OCI-LY3 (cell line): ENCODE results near the gene WBP1.

Experiments used
- EZH2phosphoT487 ChIP-seq: fragments of 200-600 bp; shearing (Covaris generic); IDR thresholded peaks from 2 replicates; pipeline ENCODE4 v1.6.1; 2018; ENCODE audit warnings: antibody characterized with exemption, mixed run types, low read depth
- TF ChIP-seq, protein P1 (sequence below): fragments of 200-600, 300-600 bp; sonication (generic); IDR thresholded peaks from 2 replicates; pipeline ENCODE4 v1.5.1; 2014; ENCODE audit warnings: antibody characterized with exemption, low read length, low read depth

DNA sequence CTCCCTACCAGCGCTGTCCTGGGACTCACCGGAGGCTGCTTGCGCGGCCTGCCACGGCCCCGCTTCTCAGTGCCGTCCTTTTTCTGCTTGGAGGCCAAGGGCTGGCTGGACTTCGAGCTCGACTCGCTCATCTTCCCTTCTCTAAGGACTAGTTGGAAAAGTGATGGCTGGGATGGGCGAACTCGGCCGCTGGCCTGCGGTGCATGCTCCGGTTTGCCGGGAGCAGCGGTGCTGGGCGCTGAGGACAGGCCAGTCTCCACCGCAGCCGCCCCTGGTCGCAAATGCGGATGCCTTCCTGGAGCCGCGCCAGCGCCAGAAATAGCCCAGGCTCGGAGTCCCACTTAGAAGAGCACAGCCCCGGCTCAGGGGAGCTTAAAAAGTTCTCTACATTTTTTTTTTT lies 39.9 kb upstream of the WBP1 start:
- TF ChIP-seq, protein P1, sequence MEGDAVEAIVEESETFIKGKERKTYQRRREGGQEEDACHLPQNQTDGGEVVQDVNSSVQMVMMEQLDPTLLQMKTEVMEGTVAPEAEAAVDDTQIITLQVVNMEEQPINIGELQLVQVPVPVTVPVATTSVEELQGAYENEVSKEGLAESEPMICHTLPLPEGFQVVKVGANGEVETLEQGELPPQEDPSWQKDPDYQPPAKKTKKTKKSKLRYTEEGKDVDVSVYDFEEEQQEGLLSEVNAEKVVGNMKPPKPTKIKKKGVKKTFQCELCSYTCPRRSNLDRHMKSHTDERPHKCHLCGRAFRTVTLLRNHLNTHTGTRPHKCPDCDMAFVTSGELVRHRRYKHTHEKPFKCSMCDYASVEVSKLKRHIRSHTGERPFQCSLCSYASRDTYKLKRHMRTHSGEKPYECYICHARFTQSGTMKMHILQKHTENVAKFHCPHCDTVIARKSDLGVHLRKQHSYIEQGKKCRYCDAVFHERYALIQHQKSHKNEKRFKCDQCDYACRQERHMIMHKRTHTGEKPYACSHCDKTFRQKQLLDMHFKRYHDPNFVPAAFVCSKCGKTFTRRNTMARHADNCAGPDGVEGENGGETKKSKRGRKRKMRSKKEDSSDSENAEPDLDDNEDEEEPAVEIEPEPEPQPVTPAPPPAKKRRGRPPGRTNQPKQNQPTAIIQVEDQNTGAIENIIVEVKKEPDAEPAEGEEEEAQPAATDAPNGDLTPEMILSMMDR, result no peak
- no peak for TF ChIP-seq EZH2phosphoT487
